HepG2 (cell line): ENCODE measurements around the gene GSS. TPM values are rescaled to one million over a fixed set of nuclear protein-coding genes. Genes with fewer than 3 reads are reported as not detected.

Experiments
- ATAC-seq: fragments of 200-7000 bp; cut with Tn5 transposase; 3 replicates; pipeline ENCODE4 v1.9.1; 2020; ENCODE audit warnings: mild to moderate bottlenecking, moderate library complexity
- Bru-seq: library from RNA; stranded (reverse); fragments of 400-500 nt; gene quantifications from one replicate; lab custom pipeline; 2021; lab: Mats Ljungman, UMichigan
- BruChase-seq, 2 experiments: library from RNA; stranded (reverse); fragments of 400-500 nt; gene quantifications; one replicate each; lab custom pipeline; 2021; lab: Mats Ljungman, UMichigan
- BruUV-seq: library from RNA; stranded (reverse); fragments of 400-500 nt; replicated peaks from 2 replicates; lab custom pipeline; 2021; lab: Mats Ljungman, UMichigan
- CTCF ChIA-PET: fragments of 300-600 bp; formaldehyde crosslinking; extraction: SDS; loops from one replicate; lab custom pipeline; 2021; ENCODE audit warnings: low total read pairs, inconsistent platforms, low intra/inter-chr PET ratio; lab: Yijun Ruan, JAX
- POLR2A ChIA-PET: fragments of 350-600 bp; sonication (Branson Sonifier 250); formaldehyde crosslinking; loops from one replicate; lab custom pipeline; 2020; ENCODE audit warnings: antibody characterized with exemption, inconsistent platforms; lab: Yijun Ruan, JAX
- DNase-seq: peaks from one replicate; pipeline ENCODE4 v3.0.0-alpha.2; 2015; ENCODE audit warnings: low spot score
- FAIRE-seq: peaks from 3 replicates; lab custom pipeline; 2011; peaks lifted over from hg19 to GRCh38; lab: Jason Lieb, UNC
- H2AFZ ChIP-seq: one replicate; pipeline ENCODE4 v1.6.1; 2011; ENCODE audit warnings: low read length, inconsistent platforms
- H3K27ac ChIP-seq: fragments of 300-600 bp; 3 replicates; pipeline ENCODE4 v1.8.0; 2011; ENCODE audit warnings: mixed run types, mild to moderate bottlenecking, mixed read lengths, low read length, inconsistent platforms; ENCODE audit not compliant: insufficient read depth; ENCODE audit errors: extremely low read length
- H3K27me3 ChIP-seq, 2 experiments: fragments of 200-600 bp in 1 of 2; 2 replicates in 1 of 2; 3 replicates in 1 of 2; pipeline versions ENCODE4 v1.6.0 to v1.8.0; 2011; ENCODE audit warnings: low read length in 2 of 2, mild to moderate bottlenecking in 2 of 2, moderate library complexity in 2 of 2, inconsistent platforms in 1 of 2; ENCODE audit not compliant: insufficient read depth in 2 of 2, control insufficient read depth in 1 of 2
- H3K36me3 ChIP-seq, 2 experiments: fragments of 200-600 bp in 1 of 2; replicated peaks in 1 of 2; 2 replicates in 1 of 2; 3 replicates in 1 of 2; pipeline versions ENCODE4 v1.5.1 to v1.8.0; 2011; ENCODE audit warnings: low read length in 2 of 2, inconsistent platforms in 1 of 2; ENCODE audit not compliant: insufficient read depth in 2 of 2, control insufficient read depth in 1 of 2
- H3K4me1 ChIP-seq: 2 replicates; pipeline ENCODE4 v1.5.1; 2012; ENCODE audit warnings: low read length, inconsistent platforms; ENCODE audit not compliant: insufficient read depth
- H3K4me2 ChIP-seq: 2 replicates; pipeline ENCODE4 v1.6.0; 2011; ENCODE audit warnings: low read depth, low read length, inconsistent platforms
- H3K4me3 ChIP-seq, 3 experiments: fragments of 200-600 bp in 1 of 3; sonication (generic), shearing (Covaris generic) in 1 of 3; replicated peaks in 1 of 3; 2 replicates each; pipeline ENCODE4 v1.5.1; 2011 to 2016; ENCODE audit warnings: low read length in 3 of 3, inconsistent platforms in 2 of 3, low read depth in 2 of 3, mild to moderate bottlenecking in 2 of 3, control low read depth in 1 of 3, mixed read lengths in 1 of 3; ENCODE audit not compliant: insufficient read depth in 1 of 3
- H3K79me2 ChIP-seq: one replicate; pipeline ENCODE4 v1.6.1; 2011; ENCODE audit warnings: low read length, inconsistent platforms; ENCODE audit not compliant: insufficient read depth
- H3K9ac ChIP-seq: 2 replicates; pipeline ENCODE4 v1.6.0; 2011; ENCODE audit warnings: mild to moderate bottlenecking, low read depth, low read length, inconsistent platforms; ENCODE audit not compliant: insufficient read depth
- H3K9me3 ChIP-seq: 2 replicates; pipeline ENCODE4 v1.5.1; 2012; ENCODE audit warnings: mild to moderate bottlenecking, low read length
- H4K20me1 ChIP-seq: 2 replicates; pipeline ENCODE4 v1.6.0; 2011; ENCODE audit warnings: inconsistent platforms, mild to moderate bottlenecking, low read length, moderate library complexity; ENCODE audit not compliant: insufficient read depth
- CREB1 ChIP-seq, 2 experiments: fragments of 450-650 bp in 1 of 2; IDR thresholded peaks; 2 replicates each; pipeline ENCODE4 v1.6.1; 2016 to 2017; ENCODE audit warnings: control low read depth in 1 of 2, mild to moderate bottlenecking in 1 of 2, missing compliant biosample characterization in 1 of 2, missing genetic modification characterization in 1 of 2
- SNAPC2 ChIP-seq: sonication (generic); formaldehyde crosslinking; IDR thresholded peaks from 2 replicates; pipeline ENCODE4 v1.8.1; 2022; ENCODE audit warnings: mild to moderate bottlenecking, missing genetic modification reagents
- ZFP36L2 ChIP-seq: sonication (generic); formaldehyde crosslinking; IDR thresholded peaks from 2 replicates; pipeline ENCODE4 v1.4.0; 2020; ENCODE audit warnings: missing genetic modification reagents
- ZFX ChIP-seq: sonication (generic); formaldehyde crosslinking; IDR thresholded peaks from 2 replicates; pipeline ENCODE4 v1.4.0; 2020; ENCODE audit warnings: mild to moderate bottlenecking, low read depth, missing genetic modification reagents, moderate library complexity
- ZNF629 ChIP-seq: sonication (generic); formaldehyde crosslinking; conservative IDR thresholded peaks from 2 replicates; pipeline ENCODE4 v1.5.0; 2020; ENCODE audit warnings: missing genetic modification reagents
- ZNF782 ChIP-seq: sonication (generic); formaldehyde crosslinking; IDR thresholded peaks from 2 replicates; pipeline ENCODE4 v1.4.0; 2020; ENCODE audit warnings: missing genetic modification reagents, mild to moderate bottlenecking, borderline replicate concordance
- WGBS: methylation state at CpG from one replicate; pipeline ENCODE4 v1.1.6; 2017; ENCODE audit warnings: low lambda C conversion rate; 5-methylcytosine and 5-hydroxymethylcytosine counted together
- in situ Hi-C: cut with HindIII; loops from 2 replicates; pipeline ENCODE4 v1.10.0; 2017; ENCODE audit warnings: low pct_unique_long_range_greater_than_20kb; ENCODE audit not compliant: extremely low pct_ligation_motif_present
- intact Hi-C: fragments of 100-400 bp; cut with micrococcal nuclease; formaldehyde crosslinking; loops from one replicate; pipeline ENCODE4 v1.10.0; 2022; ENCODE audit not compliant: unreplicated experiment
- long read RNA-seq, 2 experiments: library from RNA in 1 of 2; library from polyadenylated mRNA in 1 of 2; stranded (forward) in 1 of 2; unstranded in 1 of 2; transcript quantifications; one replicate each; pipeline ENCODE4 v2.0.0, GENCODE V29; 2019 to 2022
- polyA minus RNA-seq, 3 experiments: library from RNA; depleted of rRNA, polyadenylated mRNA; stranded (reverse); fragments of >200 nt; gene quantifications; 2 replicates each; pipeline ENCODE4 v1.2.3, GENCODE V29; 2011; ENCODE audit warnings: low replicate concordance in 1 of 3
- polyA plus RNA-seq, 8 experiments: library from polyadenylated mRNA; depleted of rRNA in 3 of 8; stranded (reverse) in 7 of 8; unstranded in 1 of 8; fragments of >200 nt; fragmentation: Illumina TruSeq in 4 of 8; extraction: Trizol in 4 of 8; gene quantifications; 2 replicates each; pipeline versions ENCODE4 v1.2.1 to v1.2.3, GENCODE V29; 2011 to 2016; ENCODE audit warnings: low read depth in 4 of 8, missing spikeins in 1 of 8, mixed read lengths in 1 of 8; ENCODE audit not compliant: insufficient read depth in 1 of 8
- total RNA-seq, 5 experiments: library from RNA; depleted of rRNA; stranded (reverse); fragments of >200 nt; fragmentation: Illumina TruSeq; extraction: Trizol; gene quantifications; 2 replicates each; pipeline ENCODE4 v1.2.3, GENCODE V29; 2016; ENCODE audit warnings: low read depth in 1 of 5
- TF ChIP-seq, protein P1 (sequence below): sonication (generic); formaldehyde crosslinking; IDR thresholded peaks from 2 replicates; pipeline ENCODE4 v1.8.1; 2023; ENCODE audit warnings: mild to moderate bottlenecking, moderate library complexity, missing genetic modification reagents
- TF ChIP-seq, protein P2 (sequence below): sonication (generic); formaldehyde crosslinking; IDR thresholded peaks from 2 replicates; pipeline ENCODE4 v1.4.0; 2020; ENCODE audit warnings: mild to moderate bottlenecking, missing genetic modification reagents
- TF ChIP-seq, protein P3 (sequence below): sonication (generic); formaldehyde crosslinking; IDR thresholded peaks from 2 replicates; pipeline ENCODE4 v1.4.0; 2020; ENCODE audit warnings: missing genetic modification reagents, borderline replicate concordance

Gene GSS
- total RNA-seq (2016; rRNA removed; fragmentation: Illumina TruSeq; extraction: Trizol) (102 and 107 TPM in 2 replicates), polyA plus RNA-seq (2011; rRNA removed) (74.1 and 80.1 TPM in 2 replicates), polyA minus RNA-seq (2011; rRNA and poly(A)+ RNA removed; ENCODE audit: low replicate concordance) (86.0 and 125 TPM in 2 replicates), Bru-seq, nascent RNA (percentile 65 among the genes with signal in this experiment), BruChase-seq, experiment 1, labeled RNA remaining after a 6-hour chase (percentile 65 among the genes with signal in this experiment), BruChase-seq, experiment 2, labeled RNA remaining after a 2-hour chase (percentile 62 among the genes with signal in this experiment)
- 24.0 and 24.9 TPM in 2 replicates for total RNA-seq (2016; cell fraction: cytosol; rRNA removed; fragmentation: Illumina TruSeq; extraction: Trizol; ENCODE audit: low read depth)
- total RNA-seq (2016; cell fraction: insoluble cytoplasmic fraction; rRNA removed; fragmentation: Illumina TruSeq; extraction: Trizol): 101 and 108 TPM in 2 replicates
- 34.7 and 36.9 TPM in 2 replicates for total RNA-seq (2016; cell fraction: membrane; rRNA removed; fragmentation: Illumina TruSeq; extraction: Trizol)
- 65.3 and 66.8 TPM in 2 replicates for total RNA-seq (2016; cell fraction: nucleus; rRNA removed; fragmentation: Illumina TruSeq; extraction: Trizol)
- polyA plus RNA-seq (2011; cell fraction: cytosol; rRNA removed): 61.4 and 72.0 TPM in 2 replicates
- polyA plus RNA-seq (2011; cell fraction: nucleus; rRNA removed): 134 and 148 TPM in 2 replicates
- 34.1 and 41.6 TPM in 2 replicates for polyA plus RNA-seq (2012)
- polyA plus RNA-seq (2016; cell fraction: cytosol; fragmentation: Illumina TruSeq; extraction: Trizol; ENCODE audit: low read depth): 19.2 and 19.4 TPM in 2 replicates
- polyA plus RNA-seq (2016; cell fraction: insoluble cytoplasmic fraction; fragmentation: Illumina TruSeq; extraction: Trizol; ENCODE audit: low read depth): 102 and 104 TPM in 2 replicates
- polyA plus RNA-seq (2016; cell fraction: membrane; fragmentation: Illumina TruSeq; extraction: Trizol; ENCODE audit: low read depth): 24.4 and 27.0 TPM in 2 replicates
- 106 and 116 TPM in 2 replicates for polyA plus RNA-seq (2016; cell fraction: nucleus; fragmentation: Illumina TruSeq; extraction: Trizol; ENCODE audit: insufficient read depth, low read depth)
- 23.0 and 28.1 TPM in 2 replicates for polyA minus RNA-seq (2011; cell fraction: cytosol; rRNA and poly(A)+ RNA removed)
- polyA minus RNA-seq (2011; cell fraction: nucleus; rRNA and poly(A)+ RNA removed): 65.4 and 67.3 TPM in 2 replicates
- long read RNA-seq, experiment 1, transcript GSS-201 (13 exons, 1,919 nt): major isoform, 89 of 119 reads
- long read RNA-seq, experiment 1, partial matches to known transcripts: 16 of 119 reads
- long read RNA-seq, experiment 1, other reads (novel, unspliced or antisense): 13 of 119 reads
- long read RNA-seq, experiment 2, transcript GSS-201 (13 exons, 1,919 nt): major isoform, 62 of 140 reads
- long read RNA-seq, experiment 2, partial matches to known transcripts: 37 of 140 reads
- long read RNA-seq, experiment 2, other reads (novel, unspliced or antisense): 36 of 140 reads

DNA sequence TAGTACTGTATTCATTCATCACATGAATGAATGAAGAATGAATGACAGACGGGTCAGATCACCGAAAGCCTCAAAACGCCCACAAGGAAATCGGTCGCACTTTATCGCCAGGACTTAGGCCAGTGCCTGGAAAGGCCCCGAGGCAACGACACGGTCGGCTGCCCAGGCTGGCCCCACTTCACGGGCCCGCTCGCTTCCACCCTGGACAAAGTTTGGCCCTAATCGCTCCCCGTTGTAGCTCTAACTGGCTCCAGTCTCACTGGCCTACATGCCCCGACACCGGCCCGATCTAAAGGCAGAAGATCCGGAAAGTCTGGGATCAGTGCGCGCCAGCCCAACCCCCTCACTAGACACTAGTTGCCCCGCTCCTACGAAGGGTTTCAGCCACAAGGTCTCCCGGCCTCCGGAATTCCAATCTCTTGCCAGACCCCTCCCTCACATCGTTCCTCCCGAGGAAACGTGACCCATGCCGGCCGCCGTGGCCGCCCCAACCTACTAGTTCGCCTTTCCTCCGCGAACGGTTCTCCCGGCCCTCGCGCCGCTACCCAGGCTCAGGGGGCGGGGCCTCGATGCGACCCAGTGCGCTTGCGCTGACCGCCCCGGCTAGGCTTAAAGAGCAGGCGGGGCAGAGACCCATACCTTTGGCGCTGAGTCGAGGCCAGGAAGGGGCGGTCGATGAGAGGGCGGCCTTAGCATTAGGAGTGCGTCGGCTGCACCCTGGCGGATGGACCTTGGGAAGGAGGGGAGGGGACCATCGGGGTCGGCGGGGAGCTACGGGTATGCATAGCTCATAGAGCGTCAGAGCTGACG, at the start of gene GSS, which contains the start of gene MYH7B:
GSS (minus strand) TSS at position 576 of the 810 bp plus-strand sequence. CDS start 3,954 bp downstream, outside the sequence.
MYH7B (plus strand) TSS at position 638 of the 810 bp plus-strand sequence. CDS start 22,138 bp downstream, outside the sequence.
- H3K9ac ChIP-seq: peak within 1 kb of the TSS; percentile 84
- H3K4me3 ChIP-seq: peak within 1 kb of the TSS; percentile 74 to 83 (median 82)
- H3K4me1 ChIP-seq: peaks cover 41% of the 10 kb centered on the region
- ChIA-PET POLR2A (interaction anchor here (0.6 to 7.0 kb wide), 29 partner anchors 9 to 842 kb away, joined by 3 to 126 read pairs (median 4); partner anchors contain the start of genes ACSS2, CEP250, EIF6 and GGT7), CTCF (interaction anchor here (3.1 to 9.2 kb wide), 2 partner anchors 81 to 121 kb away, joined by 13 to 123 read pairs; partner anchors contain the start of genes ACSS2 and GGT7)
- peak; percentile 98 for DNase-seq
- ATAC-seq: peak; percentile 94
- H3K36me3 ChIP-seq: no peaks in the 10 kb centered on the region; a peak in 2 of 5 replicates
- intact Hi-C loops: loop anchor here (1.0 kb wide), 1 partner anchor 81 kb away; no protein-coding TSS in a partner anchor
- peak within 1 kb of the TSS; percentile 20 for H2AFZ ChIP-seq
- H3K9me3 ChIP-seq: no peaks in the 10 kb centered on the region
- WGBS: under 1% methylated on average over 62 of the region's 62 CpGs
- TSS peak; percentile 88 for BruUV-seq
- in situ Hi-C loops: loop anchor here (5.0 kb wide), 1 partner anchor 83 kb away; the partner anchor contains the start of gene GGT7
- H4K20me1 ChIP-seq: no peaks in the 10 kb centered on the region
- H3K79me2 ChIP-seq: peaks cover 6% of the 10 kb centered on the region
- peak within 1 kb of the TSS; percentile 72 for H3K27ac ChIP-seq
- peaks cover 0 to 10% of the 10 kb centered on the region in 2 experiments; a peak in 2 of 5 replicates for H3K27me3 ChIP-seq
- FAIRE-seq: peak; percentile 83
- peak within 1 kb of the TSS; percentile 84 for H3K4me2 ChIP-seq
- peak; percentile 8; the same call in 1 of the 2 replicates for TF ChIP-seq ZFP36L2
- TF ChIP-seq ZNF629 (CRISPR knock-in tag): peak; percentile 98
- TF ChIP-seq CREB1 (IDR thresholded peaks at IDR 0.05): peak; percentile 78
- TF ChIP-seq CREB1 (CRISPR knock-in tag; IDR thresholded peaks at IDR 0.05): no peak; the same call in 1 of the 2 replicates
- TF ChIP-seq, protein P1, sequence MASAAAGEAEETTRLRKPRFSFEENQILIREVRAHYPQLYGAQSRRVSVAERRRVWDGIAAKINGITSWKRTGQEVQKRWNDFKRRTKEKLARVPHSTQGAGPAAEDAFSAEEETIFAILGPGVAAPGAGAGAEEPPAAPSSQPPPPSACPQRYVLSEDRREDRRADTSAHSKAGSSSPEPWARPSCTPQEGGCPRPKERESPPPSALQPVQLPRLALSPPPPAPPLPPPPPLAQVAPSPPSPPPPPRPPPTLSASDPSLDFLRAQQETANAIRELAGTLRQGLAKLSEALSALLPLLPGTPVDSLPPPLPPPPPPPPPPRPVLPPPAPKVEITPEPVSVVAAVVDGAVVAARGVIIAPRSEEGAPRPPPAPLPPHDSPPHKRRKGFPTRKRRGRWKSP (CRISPR knock-in tag): peak; percentile 98
- TF ChIP-seq SNAPC2 (CRISPR knock-in tag): peak; percentile 90; the same call in 1 of the 2 replicates
- peak; percentile 88; the same call in 1 of the 2 replicates for TF ChIP-seq ZNF782
- TF ChIP-seq, protein P2, sequence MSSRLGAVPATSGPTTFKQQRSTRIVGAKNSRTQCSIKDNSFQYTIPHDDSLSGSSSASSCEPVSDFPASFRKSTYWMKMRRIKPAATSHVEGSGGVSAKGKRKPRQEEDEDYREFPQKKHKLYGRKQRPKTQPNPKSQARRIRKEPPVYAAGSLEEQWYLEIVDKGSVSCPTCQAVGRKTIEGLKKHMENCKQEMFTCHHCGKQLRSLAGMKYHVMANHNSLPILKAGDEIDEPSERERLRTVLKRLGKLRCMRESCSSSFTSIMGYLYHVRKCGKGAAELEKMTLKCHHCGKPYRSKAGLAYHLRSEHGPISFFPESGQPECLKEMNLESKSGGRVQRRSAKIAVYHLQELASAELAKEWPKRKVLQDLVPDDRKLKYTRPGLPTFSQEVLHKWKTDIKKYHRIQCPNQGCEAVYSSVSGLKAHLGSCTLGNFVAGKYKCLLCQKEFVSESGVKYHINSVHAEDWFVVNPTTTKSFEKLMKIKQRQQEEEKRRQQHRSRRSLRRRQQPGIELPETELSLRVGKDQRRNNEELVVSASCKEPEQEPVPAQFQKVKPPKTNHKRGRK (CRISPR knock-in tag): no peak
- TF ChIP-seq, protein P3, sequence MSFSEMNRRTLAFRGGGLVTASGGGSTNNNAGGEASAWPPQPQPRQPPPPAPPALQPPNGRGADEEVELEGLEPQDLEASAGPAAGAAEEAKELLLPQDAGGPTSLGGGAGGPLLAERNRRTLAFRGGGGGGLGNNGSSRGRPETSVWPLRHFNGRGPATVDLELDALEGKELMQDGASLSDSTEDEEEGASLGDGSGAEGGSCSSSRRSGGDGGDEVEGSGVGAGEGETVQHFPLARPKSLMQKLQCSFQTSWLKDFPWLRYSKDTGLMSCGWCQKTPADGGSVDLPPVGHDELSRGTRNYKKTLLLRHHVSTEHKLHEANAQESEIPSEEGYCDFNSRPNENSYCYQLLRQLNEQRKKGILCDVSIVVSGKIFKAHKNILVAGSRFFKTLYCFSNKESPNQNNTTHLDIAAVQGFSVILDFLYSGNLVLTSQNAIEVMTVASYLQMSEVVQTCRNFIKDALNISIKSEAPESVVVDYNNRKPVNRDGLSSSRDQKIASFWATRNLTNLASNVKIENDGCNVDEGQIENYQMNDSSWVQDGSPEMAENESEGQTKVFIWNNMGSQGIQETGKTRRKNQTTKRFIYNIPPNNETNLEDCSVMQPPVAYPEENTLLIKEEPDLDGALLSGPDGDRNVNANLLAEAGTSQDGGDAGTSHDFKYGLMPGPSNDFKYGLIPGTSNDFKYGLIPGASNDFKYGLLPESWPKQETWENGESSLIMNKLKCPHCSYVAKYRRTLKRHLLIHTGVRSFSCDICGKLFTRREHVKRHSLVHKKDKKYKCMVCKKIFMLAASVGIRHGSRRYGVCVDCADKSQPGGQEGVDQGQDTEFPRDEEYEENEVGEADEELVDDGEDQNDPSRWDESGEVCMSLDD (CRISPR knock-in tag): no peak
- TF ChIP-seq ZFX: peak; percentile 99
